ENCODE measurements around the gene DERL2. TPM values are rescaled to one million over a fixed set of nuclear protein-coding genes. Genes with fewer than 3 reads are reported as not detected.

The DERL2 gene
- total RNA-seq, 1 donor = 45.3 TPM

- DNase-seq (ENCODE audit: low read depth) = no peak
- no peak overlapping the region for H3K4me3 ChIP-seq (ENCODE audit: low read depth, low read length)
- no peak for TF ChIP-seq CTCF (IDR thresholded peaks at IDR 0.05; ENCODE audit: insufficient read depth, low read depth, low read length)
Measured at GRCh38 chr17:5527601-5528250, 41.7 kb upstream of the DERL2 start.

DNA sequence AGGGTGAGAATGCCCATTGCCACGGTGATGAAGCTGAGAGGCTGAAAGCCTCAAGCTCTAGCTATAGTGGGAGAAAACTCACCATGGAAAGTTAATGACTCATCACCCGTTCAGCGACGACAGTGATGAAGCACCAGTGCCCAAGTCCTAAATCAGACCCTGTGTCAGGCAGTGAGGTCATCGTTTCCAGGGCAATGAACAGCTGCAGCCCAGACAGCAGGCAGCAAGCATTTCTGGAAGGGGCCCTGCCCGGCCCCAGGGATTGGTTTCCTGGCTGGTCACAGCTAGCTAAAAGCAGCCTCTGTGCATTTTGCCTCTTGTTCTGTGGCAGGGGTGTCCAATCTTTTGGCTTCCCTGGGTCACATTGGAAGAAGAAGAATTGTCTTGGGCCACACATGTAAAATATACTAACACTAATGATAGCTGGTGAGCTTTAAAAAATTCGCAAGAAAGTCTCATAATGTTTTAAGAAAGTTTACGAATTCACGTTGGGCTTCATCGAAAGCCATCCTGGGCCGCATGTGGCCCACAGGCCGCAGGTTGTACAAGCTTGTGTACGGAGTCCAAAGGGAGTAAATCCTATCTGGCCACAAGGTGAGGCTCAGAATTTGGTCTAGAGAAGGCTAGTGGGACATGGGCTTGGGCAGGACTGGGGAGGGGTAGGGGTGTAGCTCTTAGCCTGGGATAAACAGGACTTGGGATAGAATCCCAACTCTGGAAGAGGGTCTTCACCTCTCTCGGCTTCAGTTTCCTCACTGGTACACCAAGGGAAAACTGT lies 41.0 kb upstream of the DERL2 start:
- TF ChIP-seq CTCF (IDR thresholded peaks at IDR 0.05; ENCODE audit: insufficient read depth, low read depth, low read length) = no peak
- peak; percentile 97 for DNase-seq (ENCODE audit: low read depth)
- H3K4me3 ChIP-seq (ENCODE audit: low read depth, low read length) = no peak overlapping the region

- no peak for DNase-seq (ENCODE audit: low read depth)
- no peak for TF ChIP-seq CTCF (IDR thresholded peaks at IDR 0.05; ENCODE audit: insufficient read depth, low read depth, low read length)
- H3K4me3 ChIP-seq (ENCODE audit: low read depth, low read length) = no peak overlapping the region
Measured at GRCh38 chr17:5523249-5523648, 37.3 kb upstream of the DERL2 start.

GRCh38 chr17:5522476-5522875 lies 36.5 kb upstream of the DERL2 start:
- no peak for TF ChIP-seq CTCF (IDR thresholded peaks at IDR 0.05; ENCODE audit: insufficient read depth, low read depth, low read length)
- H3K4me3 ChIP-seq (ENCODE audit: low read depth, low read length) = no peak overlapping the region

GRCh38 chr17:5516060-5516792 lies 30.2 kb upstream of the DERL2 start:
- DNase-seq (ENCODE audit: low read depth) = peak; percentile 96
- no peak for TF ChIP-seq CTCF (IDR thresholded peaks at IDR 0.05; ENCODE audit: insufficient read depth, low read depth, low read length)
- H3K4me3 ChIP-seq (ENCODE audit: low read depth, low read length) = no peak overlapping the region

More at GRCh38 chr17:5522476-5522875, 36.5 kb upstream of the DERL2 start:
- no peak for DNase-seq (ENCODE audit: low read depth)

- DNase-seq (ENCODE audit: low read depth) = no peak
- TF ChIP-seq CTCF (IDR thresholded peaks at IDR 0.05; ENCODE audit: insufficient read depth, low read depth, low read length) = no peak
- H3K4me3 ChIP-seq (ENCODE audit: low read depth, low read length) = no peak overlapping the region
Measured at GRCh38 chr17:5514976-5515375, 29.0 kb upstream of the DERL2 start.

All from fibroblast of villous mesenchyme (primary cell).